H1 (cell line): ENCODE results near the gene CNBP. TPM values are rescaled to one million over a fixed set of nuclear protein-coding genes. Genes with fewer than 3 reads are reported as not detected.

Experiments used
- CTCF ChIA-PET: fragments of 300-600 bp; sonication (Branson Sonifier 250); formaldehyde crosslinking; loops from one replicate; lab custom pipeline; 2021; ENCODE audit not compliant: partially characterized antibody; lab: Charles Lee
- POLR2A ChIA-PET: fragments of 300-600 bp; sonication (Branson Sonifier 250); formaldehyde crosslinking; loops from one replicate; lab custom pipeline; 2021; ENCODE audit warnings: inconsistent platforms; ENCODE audit not compliant: partially characterized antibody; lab: Charles Lee
- DNase-seq, 2 experiments: peaks; one replicate each; pipeline versions ENCODE4 v3.0.0 to v3.0.0-alpha.2; 2010 to 2022; ENCODE audit warnings: low spot score in 2 of 2, low read depth in 1 of 2, mixed read lengths in 1 of 2
- FAIRE-seq: peaks from 2 replicates; lab custom pipeline; 2011; peaks lifted over from hg19 to GRCh38; lab: Jason Lieb, UNC
- H2AFZ ChIP-seq: 2 replicates; pipeline ENCODE4 v1.8.1; 2012; ENCODE audit warnings: low read length, inconsistent platforms
- H2AK5ac ChIP-seq: 2 replicates; pipeline ENCODE4 v1.6.1; 2013; ENCODE audit warnings: low read depth, low read length
- H2BK120ac ChIP-seq: replicated peaks from 2 replicates; pipeline ENCODE3; 2013; ENCODE audit warnings: low read depth, low read length, inconsistent platforms
- H2BK12ac ChIP-seq: 2 replicates; pipeline ENCODE4 v1.6.1; 2013; ENCODE audit warnings: low read depth, low read length
- H2BK15ac ChIP-seq: 2 replicates; pipeline ENCODE4 v1.6.1; 2013; ENCODE audit warnings: low read length
- H2BK20ac ChIP-seq: 2 replicates; pipeline ENCODE4 v1.6.1; 2013; ENCODE audit warnings: low read length
- H2BK5ac ChIP-seq: 2 replicates; pipeline ENCODE4 v1.6.1; 2013; ENCODE audit warnings: low read depth, low read length
- H3K14ac ChIP-seq: 2 replicates; pipeline ENCODE4 v1.6.1; 2013; ENCODE audit warnings: inconsistent platforms; ENCODE audit not compliant: insufficient read length
- H3K18ac ChIP-seq: 2 replicates; pipeline ENCODE4 v1.6.1; 2013; ENCODE audit warnings: low read length; ENCODE audit errors: extremely low read depth
- H3K23ac ChIP-seq: 2 replicates; pipeline ENCODE4 v1.6.1; 2013; ENCODE audit warnings: inconsistent platforms; ENCODE audit not compliant: insufficient read length
- H3K23me2 ChIP-seq: 2 replicates; pipeline ENCODE4 v1.6.1; 2013; ENCODE audit warnings: low read depth, low read length
- H3K27ac ChIP-seq: 2 replicates; pipeline ENCODE4 v1.6.1; 2011; ENCODE audit warnings: low read depth, low read length, inconsistent platforms
- H3K27me3 ChIP-seq, 4 experiments: replicated peaks in 1 of 4; 1 replicate in 1 of 4; 2 replicates in 3 of 4; pipeline versions ENCODE4 v1.6.1 to v1.8.1; 2011 to 2013; ENCODE audit warnings: low read length in 3 of 4, mild to moderate bottlenecking in 3 of 4, inconsistent platforms in 2 of 4, mixed read lengths in 2 of 4, moderate library complexity in 1 of 4; ENCODE audit not compliant: control insufficient read depth in 3 of 4, insufficient read depth in 3 of 4; ENCODE audit errors: extremely low read depth in 1 of 4
- H3K36me3 ChIP-seq, 4 experiments: 2 replicates each; pipeline versions ENCODE4 v1.6.1 to v1.8.1; 2011 to 2013; ENCODE audit warnings: mild to moderate bottlenecking in 4 of 4, low read length in 3 of 4, moderate library complexity in 2 of 4, control low read depth in 1 of 4, inconsistent platforms in 1 of 4; ENCODE audit not compliant: insufficient read depth in 4 of 4, control insufficient read depth in 2 of 4
- H3K4ac ChIP-seq: replicated peaks from 2 replicates; pipeline ENCODE3; 2013; ENCODE audit warnings: low read length, low read depth, mixed read lengths, inconsistent platforms; ENCODE audit not compliant: insufficient read length
- H3K4me1 ChIP-seq, 4 experiments: replicated peaks in 1 of 4; 1 replicate in 1 of 4; 2 replicates in 3 of 4; pipeline versions ENCODE4 v1.6.1 to v1.8.1; 2011 to 2013; ENCODE audit warnings: low read length in 3 of 4, inconsistent platforms in 2 of 4, mixed read lengths in 1 of 4; ENCODE audit not compliant: insufficient read depth in 4 of 4, control insufficient read depth in 3 of 4
- H3K4me2 ChIP-seq, 2 experiments: 2 replicates each; pipeline versions ENCODE4 v1.6.1 to v1.8.1; 2011 to 2013; ENCODE audit warnings: low read depth in 2 of 2, low read length in 2 of 2, control low read depth in 1 of 2, inconsistent platforms in 1 of 2, mild to moderate bottlenecking in 1 of 2; ENCODE audit not compliant: insufficient read depth in 1 of 2
- H3K4me3 ChIP-seq, 4 experiments: fragments of 200-600, 300-600 bp in 1 of 4; sonication (generic), shearing (Covaris generic), sonication (Bioruptor Twin) in 1 of 4; 2 replicates each; pipeline versions ENCODE4 v1.5.1 to v1.8.1; 2011 to 2016; ENCODE audit warnings: low read length in 4 of 4, low read depth in 3 of 4, control low read depth in 2 of 4, inconsistent platforms in 2 of 4, mild to moderate bottlenecking in 2 of 4, mixed read lengths in 1 of 4, moderate library complexity in 1 of 4; ENCODE audit not compliant: insufficient read depth in 2 of 4; ENCODE audit errors: extremely low read depth in 1 of 4
- H3K56ac ChIP-seq: replicated peaks from 2 replicates; pipeline ENCODE3; 2013; ENCODE audit warnings: low read depth, mild to moderate bottlenecking, mixed read lengths, low read length, inconsistent platforms; ENCODE audit not compliant: insufficient read length
- H3K79me1 ChIP-seq: 2 replicates; pipeline ENCODE4 v1.6.1; 2013; ENCODE audit warnings: low read depth, low read length, control low read depth
- H3K79me2 ChIP-seq, 2 experiments: 2 replicates each; pipeline versions ENCODE4 v1.6.1 to v1.8.1; 2012 to 2013; ENCODE audit warnings: low read length in 2 of 2, mild to moderate bottlenecking in 2 of 2, inconsistent platforms in 1 of 2; ENCODE audit not compliant: insufficient read depth in 2 of 2, control insufficient read depth in 1 of 2
- H3K9ac ChIP-seq, 4 experiments: replicated peaks in 1 of 4; 1 replicate in 1 of 4; 2 replicates in 3 of 4; pipeline versions ENCODE4 v1.6.1 to v1.8.1; 2011 to 2013; ENCODE audit warnings: low read depth in 3 of 4, low read length in 3 of 4, control low read depth in 2 of 4, mild to moderate bottlenecking in 2 of 4, moderate library complexity in 2 of 4, inconsistent platforms in 1 of 4; ENCODE audit errors: extremely low read depth in 1 of 4
- H3K9me3 ChIP-seq, 2 experiments: 2 replicates each; pipeline versions ENCODE4 v1.6.1 to v1.8.1; 2012 to 2013; ENCODE audit warnings: mild to moderate bottlenecking in 2 of 2, moderate library complexity in 2 of 2, control low read depth in 1 of 2, inconsistent platforms in 1 of 2, low read depth in 1 of 2, low read length in 1 of 2, mixed read lengths in 1 of 2; ENCODE audit not compliant: insufficient read depth in 2 of 2
- H4K20me1 ChIP-seq, 2 experiments: replicated peaks in 1 of 2; 2 replicates each; pipeline versions ENCODE3 to v1.8.1; 2011 to 2013; ENCODE audit warnings: inconsistent platforms in 2 of 2, low read length in 2 of 2, mild to moderate bottlenecking in 1 of 2; ENCODE audit not compliant: insufficient read depth in 2 of 2, control insufficient read depth in 1 of 2
- H4K5ac ChIP-seq: 2 replicates; pipeline ENCODE4 v1.6.1; 2013; ENCODE audit warnings: low read length, low read depth, mixed read lengths, inconsistent platforms; ENCODE audit not compliant: insufficient read length
- H4K8ac ChIP-seq: 2 replicates; pipeline ENCODE4 v1.8.0; 2013; ENCODE audit warnings: mild to moderate bottlenecking, moderate library complexity, low read length, inconsistent platforms; ENCODE audit not compliant: insufficient read depth; ENCODE audit errors: extremely low read depth
- H4K91ac ChIP-seq: replicated peaks from 2 replicates; pipeline ENCODE3; 2013; ENCODE audit warnings: low read length, mixed read lengths, inconsistent platforms; ENCODE audit not compliant: insufficient read length
- CBX5 ChIP-seq: fragments of 300-800, 300-1000 bp; sonication (generic); IDR thresholded peaks from 2 replicates; pipeline ENCODE4 v1.7.1; 2016; ENCODE audit warnings: antibody characterized with exemption, low read length, low read depth
- SIN3A ChIP-seq, 2 experiments: IDR thresholded peaks in 1 of 2; conservative IDR thresholded peaks in 1 of 2; 2 replicates each; pipeline ENCODE4 v1.6.1; 2011 to 2012; ENCODE audit warnings: low read length in 2 of 2, improper control_type of control experiment in 1 of 2, low read depth in 1 of 2, mild to moderate bottlenecking in 1 of 2
- YY1 ChIP-seq: IDR thresholded peaks from 2 replicates; pipeline ENCODE4 v1.6.1; 2011; ENCODE audit warnings: low read depth, mild to moderate bottlenecking, low read length
- WGBS, 2 experiments: shearing (Covaris generic) in 1 of 2; methylation state at CpG; one replicate each; pipeline versions ENCODE4 v1.1.6 to v1.1.7; 2013 to 2015; ENCODE audit warnings: low lambda C conversion rate in 2 of 2, mixed read lengths in 2 of 2, inconsistent platforms in 1 of 2, low coverage in 1 of 2, missing lambda C conversion rate in 1 of 2; ENCODE audit not compliant: insufficient replicate concordance in 2 of 2, insufficient coverage in 1 of 2, insufficient read length in 1 of 2; ENCODE audit errors: extremely low coverage in 1 of 2, missing lambda C conversion rate in 1 of 2; 5-methylcytosine and 5-hydroxymethylcytosine counted together
- polyA plus RNA-seq, 7 experiments: library from polyadenylated mRNA; depleted of rRNA in 3 of 7; stranded (reverse) in 5 of 7; unstranded in 2 of 7; fragments of >200 nt in 5 of 7; fragments of 200-250 nt in 2 of 7; gene quantifications; 1 replicate in 5 of 7; 2 replicates in 1 of 7; 4 replicates in 1 of 7; pipeline versions ENCODE4 v1.2.1 to v1.2.3, GENCODE V29; 2011 to 2013; ENCODE audit warnings: missing spikeins in 2 of 7, mixed read lengths in 2 of 7
- total RNA-seq: library from RNA; stranded (reverse); fragmentation: NEBNext Ultra II Directional; extraction: Animal tissue kit (Norgen Biotek cat#: 25700); gene quantifications from 2 replicates; pipeline ENCODE4 v1.2.1, GENCODE V29; 2021
- TF ChIP-seq, protein P1 (sequence below), 3 experiments: IDR thresholded peaks; 1 replicate in 2 of 3; 2 replicates in 1 of 3; pipeline versions ENCODE4 v1.5.1 to v1.6.1; 2011; ENCODE audit warnings: low read length in 3 of 3, mild to moderate bottlenecking in 3 of 3, inconsistent platforms in 2 of 3, low read depth in 1 of 3, moderate library complexity in 1 of 3; ENCODE audit not compliant: insufficient read depth in 1 of 3; ENCODE audit errors: control extremely low read depth in 1 of 3

The CNBP gene
- total and polyA plus RNA-seq, 2 of the 8 experiments (the other 6 are each of a cell fraction or from before 2014, with no cell fraction given) = 315 to 371 TPM

DNA sequence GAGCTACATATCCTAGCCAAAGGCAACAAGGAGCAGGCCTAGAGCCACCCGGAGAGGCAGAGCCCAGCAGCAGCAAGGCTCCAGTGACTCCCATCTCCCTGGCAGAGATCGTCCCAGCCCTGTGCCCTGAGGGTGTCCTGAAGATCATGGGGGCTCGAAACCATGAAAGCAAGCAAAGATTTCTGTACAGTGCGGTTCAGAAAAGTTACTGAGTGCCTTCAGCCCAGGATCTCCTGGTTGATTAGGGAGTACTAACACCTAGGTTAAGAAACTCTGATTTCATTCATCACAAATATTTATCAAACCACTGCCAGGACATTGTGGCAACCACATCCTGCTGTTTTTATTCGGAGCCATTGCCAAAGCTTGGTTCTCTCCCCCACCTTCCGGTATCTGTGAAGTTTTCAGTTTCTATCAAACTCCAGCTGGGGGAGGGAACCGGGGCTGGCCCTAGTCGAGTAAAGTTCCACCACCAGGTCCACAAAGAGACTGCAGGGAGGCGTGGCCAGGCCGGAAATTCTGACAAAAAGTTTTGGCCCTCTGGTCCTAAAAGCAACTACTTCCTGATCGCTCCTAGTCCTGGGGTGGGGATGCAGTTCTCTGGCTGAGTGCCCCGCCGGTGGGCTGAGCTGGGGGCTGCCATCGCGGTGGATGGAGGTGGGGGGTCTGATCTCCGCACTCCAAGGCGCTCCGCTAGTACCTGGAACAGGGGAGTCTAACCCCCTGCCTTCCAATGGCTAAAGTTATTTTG is 63.3 kb downstream of the CNBP start:
- H4K5ac ChIP-seq = peak overlapping the region; percentile 41
- H4K20me1 ChIP-seq = no peaks in the 10 kb centered on the region
- no peak overlapping the region for H2BK15ac ChIP-seq
- H2AFZ ChIP-seq = no peak overlapping the region
- H2BK12ac ChIP-seq = peak overlapping the region; percentile 99; the same call in 1 of the 2 replicates
- peak overlapping the region; percentile 89 to 98 for H3K4me2 ChIP-seq
- peak; percentile 62 to 83 for DNase-seq
- peak overlapping the region; percentile 79; the same call in 1 of the 2 replicates for H2AK5ac ChIP-seq
- peak overlapping the region; percentile 56 for H4K91ac ChIP-seq
- no peak overlapping the region for H3K23ac ChIP-seq
- H3K14ac ChIP-seq = no peak overlapping the region
- H3K4ac ChIP-seq = no peak overlapping the region
- CTCF ChIA-PET = interaction anchor here (1.2 to 3.1 kb wide), 7 partner anchors 12 to 150 kb away, joined by 4 to 13 read pairs (median 6); no protein-coding TSS in a partner anchor
- peaks cover 8% of the 10 kb centered on the region for H3K79me1 ChIP-seq
- WGBS, 2 experiments = 10% methylated on average over 18 of the region's 18 CpGs; no CpG with 5 or more reads in 1 of the 2 experiments
- no peaks in the 10 kb centered on the region for H3K27me3 ChIP-seq
- peak overlapping the region; percentile 63 to 76 (median 72) for H3K9ac ChIP-seq
- peak overlapping the region; percentile 86 for H3K27ac ChIP-seq
- H3K4me1 ChIP-seq = peaks cover 12 to 21% (median 16%) of the 10 kb centered on the region in 4 experiments
- peaks cover 0 to 3% (median 3%) of the 10 kb centered on the region in 4 experiments; a peak in 1 of 8 replicates for H3K36me3 ChIP-seq
- H3K23me2 ChIP-seq = peaks cover 12% of the 10 kb centered on the region
- peak overlapping the region; percentile 4 for H2BK120ac ChIP-seq
- no peaks in the 10 kb centered on the region for H3K9me3 ChIP-seq
- peak; percentile 32 for FAIRE-seq
- H3K4me3 ChIP-seq = peak overlapping the region; percentile 68 to 82 (median 74)
- peak overlapping the region; percentile 89 for H3K18ac ChIP-seq
- H4K8ac ChIP-seq = peak overlapping the region; percentile 75; the same call in 1 of the 2 replicates
- peaks cover 9 to 40% of the 10 kb centered on the region in 2 experiments for H3K79me2 ChIP-seq
- POLR2A ChIA-PET = interaction anchor here (1.0 to 4.4 kb wide), 16 partner anchors 9 to 195 kb away, joined by 3 to 24 read pairs (median 4); partner anchors contain the start of genes CFAP92, CNBP and COPG1
- H3K56ac ChIP-seq = no peak overlapping the region
- H2BK5ac ChIP-seq = peak overlapping the region; percentile 96
- no peak overlapping the region for H2BK20ac ChIP-seq
- TF ChIP-seq, protein P1, sequence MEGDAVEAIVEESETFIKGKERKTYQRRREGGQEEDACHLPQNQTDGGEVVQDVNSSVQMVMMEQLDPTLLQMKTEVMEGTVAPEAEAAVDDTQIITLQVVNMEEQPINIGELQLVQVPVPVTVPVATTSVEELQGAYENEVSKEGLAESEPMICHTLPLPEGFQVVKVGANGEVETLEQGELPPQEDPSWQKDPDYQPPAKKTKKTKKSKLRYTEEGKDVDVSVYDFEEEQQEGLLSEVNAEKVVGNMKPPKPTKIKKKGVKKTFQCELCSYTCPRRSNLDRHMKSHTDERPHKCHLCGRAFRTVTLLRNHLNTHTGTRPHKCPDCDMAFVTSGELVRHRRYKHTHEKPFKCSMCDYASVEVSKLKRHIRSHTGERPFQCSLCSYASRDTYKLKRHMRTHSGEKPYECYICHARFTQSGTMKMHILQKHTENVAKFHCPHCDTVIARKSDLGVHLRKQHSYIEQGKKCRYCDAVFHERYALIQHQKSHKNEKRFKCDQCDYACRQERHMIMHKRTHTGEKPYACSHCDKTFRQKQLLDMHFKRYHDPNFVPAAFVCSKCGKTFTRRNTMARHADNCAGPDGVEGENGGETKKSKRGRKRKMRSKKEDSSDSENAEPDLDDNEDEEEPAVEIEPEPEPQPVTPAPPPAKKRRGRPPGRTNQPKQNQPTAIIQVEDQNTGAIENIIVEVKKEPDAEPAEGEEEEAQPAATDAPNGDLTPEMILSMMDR (IDR thresholded peaks at IDR 0.05; ENCODE audit: control extremely low read depth in 1 of 3, insufficient read depth in 1 of 3, low read depth in 1 of 3, low read length in 3 of 3) = peak in 2 of 3 experiments; percentile 7 to 23; a peak in 2 of 4 replicates
- TF ChIP-seq YY1 (peak; percentile 50; the same call in 1 of the 2 replicates), CBX5 (no peak), SIN3A (conservative IDR thresholded peaks at IDR 0.05 in 1 of 2, IDR thresholded peaks at IDR 0.05 in 1 of 2; ENCODE audit: low read depth in 1 of 2, low read length in 2 of 2) (peak; percentile 54 to 82; a peak in 1 of 4 replicates)
